Neural cell (in vitro differentiated cells): ENCODE measurements around the gene RYR3. TPM values are rescaled to one million over a fixed set of nuclear protein-coding genes. Genes with fewer than 3 reads are reported as not detected.
A peak's percentile ranks its signal among the peaks of the same experiment; 100 is the strongest.

Experiments
- H2AFZ ChIP-seq: fragments of 200-600, 300-800 bp; sonication (generic), shearing (Covaris generic); 2 replicates; pipeline ENCODE4 v1.6.0; 2014; ENCODE audit warnings: low read depth, mild to moderate bottlenecking, antibody characterized with exemption, low read length, moderate library complexity
- H3F3A ChIP-seq: fragments of 200-600 bp; shearing (Covaris generic); 2 replicates; pipeline ENCODE4 v1.6.1; 2016; ENCODE audit warnings: mild to moderate bottlenecking, moderate library complexity, mixed read lengths, antibody characterized with exemption, low read length; ENCODE audit not compliant: insufficient read depth, poor library complexity, severe bottlenecking
- H3K27ac ChIP-seq: fragments of 200-600, 300-800 bp; sonication (generic), shearing (Covaris generic); 2 replicates; pipeline ENCODE4 v1.5.1; 2014; ENCODE audit warnings: mild to moderate bottlenecking, low read length, moderate library complexity
- H3K27me3 ChIP-seq: fragments of 300-800, 200-600 bp; sonication (generic), shearing (Covaris generic); 2 replicates; pipeline ENCODE4 v1.6.0; 2014; ENCODE audit warnings: mild to moderate bottlenecking, low read depth, low read length, moderate library complexity; ENCODE audit not compliant: insufficient read depth
- H3K36me3 ChIP-seq: fragments of 300-800, 200-600 bp; sonication (generic), shearing (Covaris generic); 2 replicates; pipeline ENCODE4 v1.5.1; 2014; ENCODE audit warnings: mild to moderate bottlenecking, antibody characterized with exemption, low read length, moderate library complexity; ENCODE audit not compliant: insufficient read depth
- H3K4me2 ChIP-seq: fragments of 300-800, 200-600 bp; sonication (generic), shearing (Covaris generic); 2 replicates; pipeline ENCODE4 v1.6.0; 2014; ENCODE audit warnings: mild to moderate bottlenecking, low read length
- H3K4me3 ChIP-seq: fragments of 300-800, 200-600 bp; sonication (generic), shearing (Covaris generic); 2 replicates; pipeline ENCODE4 v1.5.1; 2014; ENCODE audit warnings: mild to moderate bottlenecking, low read length, moderate library complexity
- H3K79me2 ChIP-seq: fragments of 200-600 bp; shearing (Covaris generic); replicated peaks from 2 replicates; pipeline ENCODE4 v1.6.0; 2014; ENCODE audit warnings: mild to moderate bottlenecking, low read length, moderate library complexity; ENCODE audit not compliant: insufficient read depth
- H3K9ac ChIP-seq: fragments of 300-800, 200-600 bp; sonication (generic), shearing (Covaris generic); 2 replicates; pipeline ENCODE4 v1.6.1; 2016; ENCODE audit warnings: mild to moderate bottlenecking, low read length, mixed read lengths
- H3K9me2 ChIP-seq: fragments of 200-600 bp; shearing (Covaris generic); 2 replicates; pipeline ENCODE4 v1.6.1; 2016; ENCODE audit warnings: mild to moderate bottlenecking, low read length, mixed read lengths; ENCODE audit not compliant: insufficient read depth
- H3K9me3 ChIP-seq: fragments of 200-600, 300-800 bp; sonication (generic), shearing (Covaris generic); 2 replicates; pipeline ENCODE4 v1.6.1; 2016; ENCODE audit warnings: mild to moderate bottlenecking, mixed run types, low read length, moderate library complexity, mixed read lengths
- H4K20me1 ChIP-seq: fragments of 200-600 bp; shearing (Covaris generic); 2 replicates; pipeline ENCODE4 v1.6.1; 2016; ENCODE audit warnings: mild to moderate bottlenecking, mixed run types; ENCODE audit not compliant: insufficient read depth
- EP300 ChIP-seq: fragments of 450-650 bp; conservative IDR thresholded peaks from 2 replicates; pipeline ENCODE4 v1.6.1; 2014; ENCODE audit warnings: antibody characterized with exemption, mild to moderate bottlenecking, moderate library complexity; ENCODE audit not compliant: poor library complexity, severe bottlenecking
- EZH2 ChIP-seq: fragments of 200-600, 300-800 bp; shearing (Covaris generic), sonication (generic); IDR thresholded peaks from 2 replicates; pipeline ENCODE4 v1.6.1; 2014; ENCODE audit warnings: antibody characterized with exemption, low read length, borderline replicate concordance, mild to moderate bottlenecking; ENCODE audit not compliant: insufficient read depth, poor library complexity, severe bottlenecking
- MXI1 ChIP-seq: fragments of 450-650 bp; conservative IDR thresholded peaks from 2 replicates; pipeline ENCODE4 v1.6.1; 2014; ENCODE audit warnings: antibody characterized with exemption, mild to moderate bottlenecking; ENCODE audit not compliant: poor library complexity, severe bottlenecking
- POLR2AphosphoS5 ChIP-seq: IDR thresholded peaks from 2 replicates; pipeline ENCODE4 v1.6.1; 2012
- RAD21 ChIP-seq: fragments of 450-650 bp; conservative IDR thresholded peaks from 2 replicates; pipeline ENCODE4 v1.6.1; 2014; ENCODE audit warnings: antibody characterized with exemption, mild to moderate bottlenecking, moderate library complexity
- REST ChIP-seq: IDR thresholded peaks from 2 replicates; pipeline ENCODE4 v1.6.1; 2012; ENCODE audit warnings: borderline replicate concordance
- SMC3 ChIP-seq: fragments of 450-650 bp; conservative IDR thresholded peaks from 2 replicates; pipeline ENCODE4 v1.6.1; 2014; ENCODE audit warnings: antibody characterized with exemption, mild to moderate bottlenecking, moderate library complexity; ENCODE audit not compliant: poor library complexity
- TAF1 ChIP-seq: IDR thresholded peaks from 2 replicates; pipeline ENCODE4 v1.6.1; 2012; ENCODE audit warnings: low read depth
- polyA plus RNA-seq: library from polyadenylated mRNA; depleted of rRNA; stranded (reverse); fragments of >200 nt; gene quantifications from 2 replicates; pipeline ENCODE4 v1.2.3, GENCODE V29; 2014
- TF ChIP-seq, protein P1 (sequence below): fragments of 450-650 bp; IDR thresholded peaks from 2 replicates; pipeline ENCODE4 v1.5.1; 2014; ENCODE audit warnings: antibody characterized with exemption, mild to moderate bottlenecking, moderate library complexity; ENCODE audit not compliant: poor library complexity, severe bottlenecking

RYR3 gene
- polyA plus RNA-seq, 1 donor from 2014 or later: 12.6 TPM

GRCh38 chr15:33309602-33310276 is 1.0 kb upstream of the RYR3 start:
- no peaks in the 10 kb centered on the region for H3K36me3 ChIP-seq
- H3K27me3 ChIP-seq: peaks cover 19% of the 10 kb centered on the region
- no peaks in the 10 kb centered on the region for H3K9me3 ChIP-seq
- no peaks in the 10 kb centered on the region for H3K9me2 ChIP-seq
- H3K4me2 ChIP-seq: no peak overlapping the region
- H3K4me3 ChIP-seq: peak overlapping the region; percentile 82
- no peak overlapping the region for H2AFZ ChIP-seq
- H3F3A ChIP-seq: no peaks in the 10 kb centered on the region
- no peak overlapping the region for H3K27ac ChIP-seq
- TF ChIP-seq, protein P1, sequence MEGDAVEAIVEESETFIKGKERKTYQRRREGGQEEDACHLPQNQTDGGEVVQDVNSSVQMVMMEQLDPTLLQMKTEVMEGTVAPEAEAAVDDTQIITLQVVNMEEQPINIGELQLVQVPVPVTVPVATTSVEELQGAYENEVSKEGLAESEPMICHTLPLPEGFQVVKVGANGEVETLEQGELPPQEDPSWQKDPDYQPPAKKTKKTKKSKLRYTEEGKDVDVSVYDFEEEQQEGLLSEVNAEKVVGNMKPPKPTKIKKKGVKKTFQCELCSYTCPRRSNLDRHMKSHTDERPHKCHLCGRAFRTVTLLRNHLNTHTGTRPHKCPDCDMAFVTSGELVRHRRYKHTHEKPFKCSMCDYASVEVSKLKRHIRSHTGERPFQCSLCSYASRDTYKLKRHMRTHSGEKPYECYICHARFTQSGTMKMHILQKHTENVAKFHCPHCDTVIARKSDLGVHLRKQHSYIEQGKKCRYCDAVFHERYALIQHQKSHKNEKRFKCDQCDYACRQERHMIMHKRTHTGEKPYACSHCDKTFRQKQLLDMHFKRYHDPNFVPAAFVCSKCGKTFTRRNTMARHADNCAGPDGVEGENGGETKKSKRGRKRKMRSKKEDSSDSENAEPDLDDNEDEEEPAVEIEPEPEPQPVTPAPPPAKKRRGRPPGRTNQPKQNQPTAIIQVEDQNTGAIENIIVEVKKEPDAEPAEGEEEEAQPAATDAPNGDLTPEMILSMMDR: peak; percentile 45
- no peak for TF ChIP-seq EZH2
- TF ChIP-seq POLR2AphosphoS5: no peak
- peak; percentile 42 for TF ChIP-seq SMC3
- TF ChIP-seq EP300: no peak
- TF ChIP-seq REST: no peak
- peak; percentile 57 for TF ChIP-seq RAD21
- TF ChIP-seq TAF1: no peak
- TF ChIP-seq MXI1: no peak
- no peak overlapping the region for H3K9ac ChIP-seq
- no peaks in the 10 kb centered on the region for H3K79me2 ChIP-seq
- no peaks in the 10 kb centered on the region for H4K20me1 ChIP-seq

- Histone ChIP-seq H3K9me3 (no peaks in the 10 kb centered on the region), H3K9me2 (no peaks in the 10 kb centered on the region), H3K27ac (peak overlapping the region; percentile 74), H3K36me3 (no peaks in the 10 kb centered on the region), H3F3A (no peaks in the 10 kb centered on the region), H3K9ac (peak overlapping the region; percentile 83), H3K4me2 (peak overlapping the region; percentile 46), H3K4me3 (peak overlapping the region; percentile 82), H4K20me1 (no peaks in the 10 kb centered on the region), H2AFZ (peak overlapping the region; percentile 41), H3K27me3 (peaks cover 19% of the 10 kb centered on the region), H3K79me2 (no peaks in the 10 kb centered on the region)
- TF ChIP-seq RAD21 (peak; percentile 37), EP300 (no peak), SMC3 (peak; percentile 58), REST (no peak), TAF1 (no peak)
- TF ChIP-seq, protein P1: peak; percentile 55
Observed at GRCh38 chr15:33311312-33311971, 675 bp downstream of the RYR3 start.
